Measurements from ENCODE around the gene EFNA2.
"Not testable (repeated sequence)": the region's sequence is repeated elsewhere in the genome, so short reads cannot be mapped to it uniquely, and the experiment has no call there.

Gene EFNA2

DNA sequence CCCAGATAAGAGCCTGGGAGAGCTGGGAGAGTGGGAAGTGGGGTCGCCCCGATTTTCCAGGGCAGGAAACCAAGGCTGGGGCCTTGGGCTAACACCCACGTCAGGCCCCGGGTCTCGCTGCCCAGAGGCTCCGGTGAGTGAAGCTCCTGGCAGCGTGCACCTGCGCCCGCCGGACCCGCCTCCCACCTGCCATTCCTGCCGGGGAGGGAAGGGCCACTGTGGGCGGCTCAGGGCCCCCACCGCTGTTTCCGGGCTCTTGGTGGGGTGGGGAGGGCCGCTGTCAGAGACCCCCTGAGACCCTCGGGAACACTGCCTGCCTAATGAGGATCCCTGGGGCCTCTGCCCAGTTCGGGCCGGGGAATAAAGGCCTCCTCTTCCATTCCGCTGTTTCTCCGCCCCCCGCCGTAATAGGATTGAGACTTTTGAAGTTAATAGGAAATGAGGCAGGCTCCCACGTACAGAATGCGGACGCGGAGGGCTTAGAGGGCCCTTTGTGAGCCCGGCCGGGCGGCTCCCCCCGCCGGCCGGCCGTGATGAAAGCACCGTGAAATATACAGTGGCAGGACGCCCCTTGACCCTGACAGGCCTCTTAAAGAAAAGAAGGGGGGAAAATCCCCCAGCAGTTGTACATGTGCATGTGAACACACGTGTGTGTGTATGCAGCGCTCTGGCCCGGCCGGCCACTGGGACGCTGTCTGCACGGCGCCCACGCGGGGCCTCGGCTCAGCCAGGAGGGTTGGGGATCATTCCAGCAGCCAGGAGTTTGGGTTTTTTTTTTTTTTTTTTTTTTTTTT is 33.2 kb downstream of the EFNA2 start:
- DNase-seq (ENCODE audit: low spot score): no peak

DNA sequence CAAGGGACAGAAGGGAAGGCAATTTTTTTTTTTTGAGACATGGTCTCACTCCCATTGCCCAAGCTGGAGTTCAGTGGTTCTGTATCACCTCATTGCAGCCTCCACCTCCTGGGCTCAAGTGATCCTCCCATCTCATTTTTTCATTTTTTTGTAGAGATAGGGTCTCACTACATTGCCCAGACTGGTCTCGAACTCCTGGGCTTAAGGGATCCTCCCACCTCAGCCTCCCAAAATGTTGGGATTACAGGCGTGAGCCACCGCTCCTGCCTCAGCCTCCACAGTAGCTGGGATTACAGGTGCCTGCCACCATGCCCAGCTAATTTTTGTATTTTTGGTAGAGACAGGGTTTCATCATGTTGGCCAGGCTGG is 34.6 kb downstream of the EFNA2 start:
- DNase-seq (ENCODE audit: low spot score): not testable (repeated sequence)

- no peak for DNase-seq (ENCODE audit: low spot score)
These were observed 35.9 kb downstream of the EFNA2 start for GRCh38 chr19:1321539-1321938.

- no peak for DNase-seq (ENCODE audit: low spot score)
These were observed 36.7 kb downstream of the EFNA2 start for GRCh38 chr19:1322198-1322981.

- DNase-seq (ENCODE audit: low spot score): no peak
These were observed 38.7 kb downstream of the EFNA2 start for GRCh38 chr19:1324249-1324805.

GRCh38 chr19:1324806-1325567 is 39.3 kb downstream of the EFNA2 start:
- peak; percentile 35 for DNase-seq (ENCODE audit: low spot score)

DNA sequence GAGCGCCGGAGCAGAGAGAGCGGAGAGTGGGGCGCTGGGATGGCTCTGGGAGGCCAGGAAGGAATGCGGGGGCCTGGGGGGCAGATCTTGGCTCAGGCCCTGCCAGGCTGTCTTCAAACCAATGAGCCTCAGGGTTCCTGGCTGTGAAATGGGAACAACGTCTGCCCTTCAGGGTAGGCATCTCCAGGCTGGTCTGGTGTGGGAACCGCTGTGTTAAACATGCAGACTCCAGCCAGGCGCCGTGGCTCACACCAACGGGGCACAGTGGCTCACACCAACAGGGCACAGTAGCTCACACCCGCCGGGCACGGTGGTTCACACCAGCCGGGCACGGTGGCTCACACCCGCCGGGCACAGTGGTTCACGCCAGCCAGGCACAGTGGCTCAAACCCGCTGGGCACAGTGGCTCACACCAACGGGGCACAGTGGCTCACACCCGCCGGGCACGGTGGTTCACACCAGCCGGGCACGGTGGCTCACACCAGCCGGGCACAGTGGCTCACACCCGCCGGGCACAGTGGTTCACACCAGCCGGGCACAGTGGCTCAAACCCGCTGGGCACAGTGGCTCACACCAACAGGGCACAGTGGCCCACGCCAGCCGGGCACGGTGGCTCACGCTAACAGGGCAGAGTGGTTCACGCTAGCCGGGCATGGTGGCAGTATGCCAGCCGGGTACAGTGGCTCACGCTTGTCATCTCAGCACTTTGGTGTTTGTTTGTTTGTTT is 40.1 kb downstream of the EFNA2 start:
- no peak for DNase-seq (ENCODE audit: low spot score)

DNA sequence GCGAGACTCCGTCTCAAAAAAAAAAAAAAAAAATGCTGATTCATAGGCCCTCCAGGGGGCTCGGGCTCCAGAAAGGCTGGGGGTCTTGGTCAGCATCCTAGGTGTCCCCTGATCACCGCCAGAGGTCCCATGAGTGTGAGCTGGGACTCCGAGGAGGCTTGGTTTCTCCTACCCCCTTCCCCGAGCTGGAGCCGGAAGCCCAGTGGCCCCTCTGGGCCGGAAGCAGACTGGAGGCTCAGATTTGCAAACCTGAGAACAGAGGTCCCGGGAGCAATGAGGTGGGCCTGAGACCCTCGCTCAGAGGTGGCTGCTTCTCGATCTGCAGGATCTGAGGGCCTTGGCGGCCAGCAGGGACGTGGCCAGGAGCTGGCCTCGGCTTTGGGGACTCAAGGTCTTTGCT is 41.5 kb downstream of the EFNA2 start:
- DNase-seq (ENCODE audit: low spot score): no peak

DNA sequence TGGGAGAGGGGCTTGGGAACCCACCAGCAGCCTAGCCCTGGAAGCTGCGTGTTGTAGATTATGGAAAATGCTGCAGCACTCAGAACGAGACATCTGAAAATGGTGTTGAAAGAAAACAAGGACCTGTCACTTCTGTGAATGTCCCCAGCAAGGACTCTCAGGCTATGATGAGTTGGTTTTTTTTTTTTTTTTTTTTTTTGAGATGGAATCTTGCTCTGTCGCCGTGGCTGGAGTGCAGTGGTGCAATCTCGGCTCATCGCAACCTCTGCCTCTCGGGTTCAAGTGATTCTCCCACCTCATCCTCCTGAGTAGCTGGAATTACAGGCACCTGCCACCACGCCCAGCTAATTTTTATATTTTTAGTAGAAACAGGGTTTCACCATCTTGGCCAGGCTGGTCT is 46.5 kb downstream of the EFNA2 start:
- DNase-seq (ENCODE audit: low spot score): not testable (repeated sequence)

GRCh38 chr19:1336079-1336684 is 50.5 kb downstream of the EFNA2 start:
- DNase-seq (ENCODE audit: low spot score): no peak

DNA sequence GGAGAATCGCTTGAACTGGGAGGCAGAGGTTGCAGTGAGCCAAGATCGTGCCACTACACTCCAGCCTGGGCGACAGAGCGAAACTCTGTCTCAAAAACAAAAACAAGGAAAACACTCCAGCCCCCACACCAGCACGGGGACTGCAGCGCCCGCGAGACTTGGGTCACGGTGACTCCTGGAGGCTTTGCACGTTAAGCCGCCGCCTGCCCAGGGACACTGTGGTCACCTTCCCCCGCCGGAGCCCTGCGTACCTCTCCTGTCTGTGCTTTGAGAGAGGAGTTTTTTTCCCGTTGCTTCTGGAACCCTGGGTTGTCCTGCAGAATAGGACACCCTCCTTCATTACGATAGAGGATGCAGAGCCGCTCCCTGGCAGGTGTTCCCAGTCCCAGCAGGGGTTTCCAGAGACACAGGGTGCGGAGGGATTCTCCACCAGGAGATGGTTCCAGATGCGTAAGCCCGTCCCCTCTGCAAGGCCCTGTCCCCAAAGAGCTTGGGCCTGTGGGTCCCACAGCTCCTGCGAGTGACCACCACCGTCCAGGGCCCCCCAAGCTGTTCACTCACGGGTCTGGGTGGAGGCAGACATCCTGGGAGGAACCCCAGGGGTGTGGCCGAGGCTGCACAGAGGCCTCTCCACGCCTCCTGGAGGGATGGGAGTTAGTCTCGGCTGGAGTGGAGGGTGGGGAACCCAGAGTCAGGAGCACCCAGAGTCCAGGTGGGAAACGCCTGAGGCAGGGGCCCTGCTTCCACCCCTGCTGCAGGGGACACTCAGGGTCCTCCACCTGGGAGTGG is 55.2 kb downstream of the EFNA2 start:
- no peak for DNase-seq (ENCODE audit: low spot score)

DNA sequence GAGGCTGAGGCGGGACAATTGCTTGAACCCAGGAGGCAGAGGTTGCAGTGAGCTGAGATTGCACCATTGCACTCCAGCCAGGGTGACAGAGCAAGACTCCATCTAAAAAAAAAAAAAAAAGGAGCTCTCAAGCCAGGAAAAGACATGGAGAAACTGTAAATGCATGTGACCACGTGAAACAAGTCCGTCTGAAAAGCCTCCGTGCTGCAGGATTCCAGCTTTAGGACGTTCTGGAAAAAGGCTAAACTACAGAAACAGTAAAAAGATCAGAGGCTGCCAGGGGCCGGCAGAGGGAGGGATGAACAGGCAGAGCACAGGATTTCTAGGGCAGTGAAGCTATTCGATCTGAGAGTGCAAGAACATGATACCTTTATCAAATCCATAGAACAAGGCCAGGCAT is 57.4 kb downstream of the EFNA2 start:
- no peak for DNase-seq (ENCODE audit: low spot score)

- no peak for DNase-seq (ENCODE audit: low spot score)
These were observed 63.5 kb downstream of the EFNA2 start for GRCh38 chr19:1349211-1349610.

GRCh38 chr19:1350867-1351266 is 65.2 kb downstream of the EFNA2 start:
- DNase-seq (ENCODE audit: low spot score): no peak
